Liver (tissue), 9 donors: Measurements from ENCODE around the gene RRAS2. TPM values are rescaled to one million over a fixed set of nuclear protein-coding genes. Genes with fewer than 3 reads are reported as not detected.

ENCODE experiments used
- DNase-seq: peaks from one replicate; pipeline ENCODE4 v3.0.0-alpha.2; 2017; ENCODE audit warnings: low spot score
- H3K27ac ChIP-seq, 2 donors: one replicate each; pipeline ENCODE4 v1.7.0; 2013; ENCODE audit warnings: inconsistent platforms in 2 of 2, low read length in 2 of 2, control low read depth in 1 of 2, low read depth in 1 of 2, mild to moderate bottlenecking in 1 of 2
- H3K27me3 ChIP-seq, 4 donors: one replicate each; pipeline versions ENCODE4 v1.6.1 to v1.7.0; 2013; ENCODE audit warnings: low read length in 3 of 4, inconsistent platforms in 1 of 4, mild to moderate bottlenecking in 1 of 4, moderate library complexity in 1 of 4; ENCODE audit not compliant: control insufficient read depth in 4 of 4, insufficient read depth in 4 of 4
- H3K36me3 ChIP-seq, 4 donors: one replicate each; pipeline versions ENCODE4 v1.6.1 to v1.7.0; 2013; ENCODE audit warnings: low read length in 3 of 4, mild to moderate bottlenecking in 3 of 4, low read depth in 1 of 4, moderate library complexity in 1 of 4; ENCODE audit not compliant: control insufficient read depth in 4 of 4, insufficient read depth in 3 of 4
- H3K4me1 ChIP-seq, 4 donors: one replicate each; pipeline versions ENCODE4 v1.6.1 to v1.7.0; 2013; ENCODE audit warnings: low read length in 3 of 4, mild to moderate bottlenecking in 3 of 4, moderate library complexity in 1 of 4; ENCODE audit not compliant: control insufficient read depth in 4 of 4, insufficient read depth in 4 of 4
- H3K4me3 ChIP-seq, 3 donors: one replicate each; pipeline versions ENCODE4 v1.6.1 to v1.7.0; 2013; ENCODE audit warnings: low read length in 3 of 3, control low read depth in 1 of 3, low read depth in 1 of 3, mild to moderate bottlenecking in 1 of 3
- H3K9ac ChIP-seq, 2 donors: one replicate each; pipeline ENCODE4 v1.7.0; 2013; ENCODE audit warnings: low read length in 2 of 2, mild to moderate bottlenecking in 2 of 2, moderate library complexity in 2 of 2, control low read depth in 1 of 2, low read depth in 1 of 2
- H3K9me3 ChIP-seq, 4 donors: one replicate each; pipeline versions ENCODE4 v1.6.1 to v1.7.0; 2013; ENCODE audit warnings: low read length in 3 of 4; ENCODE audit not compliant: control insufficient read depth in 4 of 4
- EGR1 ChIP-seq, 2 donors: IDR thresholded peaks; 2 replicates each; pipeline ENCODE4 v1.6.1; 2016 to 2018; ENCODE audit warnings: antibody characterized with exemption in 2 of 2, low read depth in 2 of 2
- FOXA2 ChIP-seq: IDR thresholded peaks from 2 replicates; pipeline ENCODE4 v1.6.1; 2016; ENCODE audit warnings: antibody characterized with exemption
- GABPA ChIP-seq, 2 donors: IDR thresholded peaks in 1 of 2; conservative IDR thresholded peaks in 1 of 2; 2 replicates each; pipeline ENCODE4 v1.6.1; 2016; ENCODE audit warnings: antibody characterized with exemption in 2 of 2, mild to moderate bottlenecking in 1 of 2, moderate library complexity in 1 of 2
- HNF4A ChIP-seq, 2 donors: conservative IDR thresholded peaks; 2 replicates each; pipeline ENCODE4 v1.6.1; 2016; ENCODE audit warnings: antibody characterized with exemption in 2 of 2, mild to moderate bottlenecking in 2 of 2
- HNF4G ChIP-seq: IDR thresholded peaks from 2 replicates; pipeline ENCODE4 v1.6.1; 2016; ENCODE audit warnings: antibody characterized with exemption
- JUND ChIP-seq, 2 donors: IDR thresholded peaks; 2 replicates each; pipeline ENCODE4 v1.6.1; 2016; ENCODE audit warnings: antibody characterized with exemption in 2 of 2
- NR2F2 ChIP-seq: IDR thresholded peaks from 2 replicates; pipeline ENCODE4 v1.6.1; 2016; ENCODE audit warnings: antibody characterized with exemption
- RAD21 ChIP-seq, 2 donors: IDR thresholded peaks; 2 replicates each; pipeline ENCODE4 v1.6.1; 2016; ENCODE audit warnings: antibody characterized with exemption in 2 of 2, mild to moderate bottlenecking in 2 of 2
- RXRA ChIP-seq, 2 donors: IDR thresholded peaks; 2 replicates each; pipeline ENCODE4 v1.6.1; 2017 to 2018; ENCODE audit warnings: antibody characterized with exemption in 2 of 2, mild to moderate bottlenecking in 1 of 2
- SP1 ChIP-seq: IDR thresholded peaks from 2 replicates; pipeline ENCODE4 v1.6.1; 2018; ENCODE audit warnings: antibody characterized with exemption, mild to moderate bottlenecking
- TAF1 ChIP-seq: conservative IDR thresholded peaks from 2 replicates; pipeline ENCODE4 v1.6.1; 2016; ENCODE audit warnings: antibody characterized with exemption, mild to moderate bottlenecking
- YY1 ChIP-seq: IDR thresholded peaks from 2 replicates; pipeline ENCODE4 v1.6.1; 2016; ENCODE audit warnings: antibody characterized with exemption, mild to moderate bottlenecking
- WGBS: extraction: QIAGEN DNeasy Blood & Tissue Kit; methylation state at CpG from one replicate; pipeline ENCODE4 v1.1.7; 2013; 5-methylcytosine and 5-hydroxymethylcytosine counted together
- polyA plus RNA-seq, 2 donors: library from polyadenylated mRNA; stranded (reverse) in 1 of 2; unstranded in 1 of 2; fragments of 200-250 nt in 1 of 2; fragments of >200 nt in 1 of 2; fragmentation: Nextera tagmentation in 1 of 2; extraction: Ambion mirVana in 1 of 2; gene quantifications; one replicate each; pipeline versions ENCODE4 v1.2.1 to v1.2.3, GENCODE V29; 2013 to 2015
- total RNA-seq, 2 donors: library from RNA; depleted of rRNA; stranded (reverse); fragments of >200 nt; gene quantifications; one replicate each; pipeline ENCODE4 v1.2.3, GENCODE V29; 2014
- TF ChIP-seq, protein P1 (sequence below): IDR thresholded peaks from 2 replicates; pipeline ENCODE4 v1.6.1; 2016; ENCODE audit warnings: antibody characterized with exemption
- TF ChIP-seq, protein P2 (sequence below): IDR thresholded peaks from 2 replicates; pipeline ENCODE4 v1.6.1; 2016; ENCODE audit warnings: antibody characterized with exemption
- TF ChIP-seq, protein P3 (sequence below): IDR thresholded peaks from 2 replicates; pipeline ENCODE4 v1.6.1; 2016; ENCODE audit warnings: antibody characterized with exemption, mild to moderate bottlenecking
- TF ChIP-seq, protein P4 (sequence below): fragments of 150-350 bp; IDR thresholded peaks from 2 replicates; pipeline ENCODE4 v1.5.1; 2017; ENCODE audit warnings: improper control_type of control experiment, low read depth, low read length; ENCODE audit not compliant: missing input control
- donor health status: healthy.
- donor health status: healthy.
- donor health status: healthy.
- donor health status: healthy.
- donor health status: healthy.

RRAS2 gene
- total and polyA plus RNA-seq, 4 donors = 11.2 to 23.8 (median 17.5) TPM

DNA sequence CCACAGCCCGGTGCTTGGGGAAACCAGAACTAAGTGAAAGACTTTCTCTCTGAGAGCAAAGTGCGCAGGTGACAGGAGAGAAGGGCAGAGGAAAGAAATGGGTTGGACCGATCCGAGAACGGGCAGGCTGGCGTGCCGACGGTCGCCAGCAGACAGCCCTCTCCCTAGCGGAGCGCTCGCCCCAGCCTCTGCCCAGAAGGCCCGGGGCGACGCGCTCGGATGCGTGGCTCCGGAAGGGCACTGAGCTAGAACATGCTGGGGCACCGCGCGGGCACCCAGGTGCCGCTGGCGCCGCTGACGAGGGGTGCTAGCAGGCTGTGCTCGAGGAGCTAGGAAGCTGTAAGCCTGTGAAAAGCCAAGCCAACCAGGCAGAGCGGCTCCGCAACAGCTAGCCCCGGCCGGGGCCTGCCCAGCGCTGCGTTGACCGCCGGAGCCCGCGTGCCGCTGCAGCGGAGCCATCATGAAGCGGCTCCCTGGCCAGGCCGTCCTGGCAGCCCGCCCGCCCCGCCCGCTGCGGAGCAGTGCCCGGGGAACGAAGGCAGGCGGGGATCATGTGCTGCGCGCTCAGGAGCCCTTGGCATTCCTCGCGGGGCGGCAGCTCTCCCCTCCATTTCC, 22.1 kb upstream of the RRAS2 start:
- Histone ChIP-seq H3K36me3 (no peaks in the 10 kb centered on the region), H3K27ac (peak overlapping the region; percentile 74 to 90), H3K9ac (peak overlapping the region; percentile 41 to 42), H3K27me3 (no peaks in the 10 kb centered on the region), H3K4me3 (peak overlapping the region; percentile 7 to 56 (median 35)), H3K4me1 (peaks cover 0 to 12% (median 5%) of the 10 kb centered on the region in 4 donors), H3K9me3 (no peaks in the 10 kb centered on the region)
- DNase-seq = peak; percentile 44
- peak; percentile 76 to 84 for TF ChIP-seq HNF4A (conservative IDR thresholded peaks at IDR 0.05)
- TF ChIP-seq, protein P1, sequence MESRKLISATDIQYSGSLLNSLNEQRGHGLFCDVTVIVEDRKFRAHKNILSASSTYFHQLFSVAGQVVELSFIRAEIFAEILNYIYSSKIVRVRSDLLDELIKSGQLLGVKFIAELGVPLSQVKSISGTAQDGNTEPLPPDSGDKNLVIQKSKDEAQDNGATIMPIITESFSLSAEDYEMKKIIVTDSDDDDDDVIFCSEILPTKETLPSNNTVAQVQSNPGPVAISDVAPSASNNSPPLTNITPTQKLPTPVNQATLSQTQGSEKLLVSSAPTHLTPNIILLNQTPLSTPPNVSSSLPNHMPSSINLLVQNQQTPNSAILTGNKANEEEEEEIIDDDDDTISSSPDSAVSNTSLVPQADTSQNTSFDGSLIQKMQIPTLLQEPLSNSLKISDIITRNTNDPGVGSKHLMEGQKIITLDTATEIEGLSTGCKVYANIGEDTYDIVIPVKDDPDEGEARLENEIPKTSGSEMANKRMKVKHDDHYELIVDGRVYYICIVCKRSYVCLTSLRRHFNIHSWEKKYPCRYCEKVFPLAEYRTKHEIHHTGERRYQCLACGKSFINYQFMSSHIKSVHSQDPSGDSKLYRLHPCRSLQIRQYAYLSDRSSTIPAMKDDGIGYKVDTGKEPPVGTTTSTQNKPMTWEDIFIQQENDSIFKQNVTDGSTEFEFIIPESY = no peak
- TF ChIP-seq YY1 = peak; percentile 80
- TF ChIP-seq, protein P2, sequence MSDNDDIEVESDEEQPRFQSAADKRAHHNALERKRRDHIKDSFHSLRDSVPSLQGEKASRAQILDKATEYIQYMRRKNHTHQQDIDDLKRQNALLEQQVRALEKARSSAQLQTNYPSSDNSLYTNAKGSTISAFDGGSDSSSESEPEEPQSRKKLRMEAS = peak; percentile 2
- peak; percentile 73 for TF ChIP-seq TAF1
- TF ChIP-seq SP1 = peak; percentile 67
- TF ChIP-seq RXRA (IDR thresholded peaks at IDR 0.05) = no peak
- TF ChIP-seq, protein P3, sequence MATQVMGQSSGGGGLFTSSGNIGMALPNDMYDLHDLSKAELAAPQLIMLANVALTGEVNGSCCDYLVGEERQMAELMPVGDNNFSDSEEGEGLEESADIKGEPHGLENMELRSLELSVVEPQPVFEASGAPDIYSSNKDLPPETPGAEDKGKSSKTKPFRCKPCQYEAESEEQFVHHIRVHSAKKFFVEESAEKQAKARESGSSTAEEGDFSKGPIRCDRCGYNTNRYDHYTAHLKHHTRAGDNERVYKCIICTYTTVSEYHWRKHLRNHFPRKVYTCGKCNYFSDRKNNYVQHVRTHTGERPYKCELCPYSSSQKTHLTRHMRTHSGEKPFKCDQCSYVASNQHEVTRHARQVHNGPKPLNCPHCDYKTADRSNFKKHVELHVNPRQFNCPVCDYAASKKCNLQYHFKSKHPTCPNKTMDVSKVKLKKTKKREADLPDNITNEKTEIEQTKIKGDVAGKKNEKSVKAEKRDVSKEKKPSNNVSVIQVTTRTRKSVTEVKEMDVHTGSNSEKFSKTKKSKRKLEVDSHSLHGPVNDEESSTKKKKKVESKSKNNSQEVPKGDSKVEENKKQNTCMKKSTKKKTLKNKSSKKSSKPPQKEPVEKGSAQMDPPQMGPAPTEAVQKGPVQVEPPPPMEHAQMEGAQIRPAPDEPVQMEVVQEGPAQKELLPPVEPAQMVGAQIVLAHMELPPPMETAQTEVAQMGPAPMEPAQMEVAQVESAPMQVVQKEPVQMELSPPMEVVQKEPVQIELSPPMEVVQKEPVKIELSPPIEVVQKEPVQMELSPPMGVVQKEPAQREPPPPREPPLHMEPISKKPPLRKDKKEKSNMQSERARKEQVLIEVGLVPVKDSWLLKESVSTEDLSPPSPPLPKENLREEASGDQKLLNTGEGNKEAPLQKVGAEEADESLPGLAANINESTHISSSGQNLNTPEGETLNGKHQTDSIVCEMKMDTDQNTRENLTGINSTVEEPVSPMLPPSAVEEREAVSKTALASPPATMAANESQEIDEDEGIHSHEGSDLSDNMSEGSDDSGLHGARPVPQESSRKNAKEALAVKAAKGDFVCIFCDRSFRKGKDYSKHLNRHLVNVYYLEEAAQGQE = peak; percentile 22
- WGBS = under 1% methylated on average over 54 of the region's 54 CpGs

DNA sequence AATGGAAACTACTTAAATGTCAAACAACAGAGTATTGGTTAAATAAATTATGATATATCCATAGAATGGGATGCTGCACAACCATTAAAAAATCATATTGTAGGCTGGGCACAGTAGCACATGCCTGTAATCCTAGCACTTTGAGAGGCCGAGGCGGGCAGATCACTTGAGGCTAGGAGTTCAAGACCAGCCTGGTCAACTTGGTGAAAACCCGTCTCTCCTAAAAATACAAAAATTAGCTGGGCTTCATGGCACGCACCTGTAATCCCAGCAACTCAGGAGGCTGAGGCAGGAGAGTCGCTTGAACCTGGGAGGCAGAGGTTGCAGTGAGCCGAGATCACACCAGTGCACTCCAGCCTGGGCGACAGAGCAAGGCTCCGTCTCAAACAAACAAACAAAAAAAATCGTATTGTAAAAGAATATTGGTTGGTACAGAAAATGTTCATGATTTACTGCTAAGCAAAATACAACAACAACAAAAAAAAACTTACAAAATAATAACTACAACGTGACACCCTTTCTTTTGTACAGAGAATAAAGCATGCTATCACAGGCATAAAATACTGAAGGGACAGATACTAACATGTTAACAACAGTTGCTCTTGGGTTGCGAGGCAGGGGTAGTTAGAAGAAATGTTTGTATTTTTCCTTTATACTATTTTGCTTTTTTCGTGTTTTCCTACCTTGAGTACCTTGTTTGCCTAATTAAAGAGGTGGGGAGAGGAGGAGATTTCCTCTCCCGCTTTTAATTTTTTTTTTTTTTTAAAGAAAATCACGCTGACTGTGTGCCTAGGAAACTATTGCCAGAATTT, 21.3 kb upstream of the RRAS2 start:
- 49% methylated on average over 14 of the region's 14 CpGs for WGBS
- no peak for DNase-seq
- Histone ChIP-seq H3K4me1 (peaks cover 0 to 12% (median 5%) of the 10 kb centered on the region in 4 donors), H3K9ac (peak overlapping the region; percentile 0 to 42), H3K36me3 (no peaks in the 10 kb centered on the region), H3K27me3 (no peaks in the 10 kb centered on the region), H3K9me3 (no peaks in the 10 kb centered on the region), H3K27ac (peak overlapping the region; percentile 74 to 90), H3K4me3 (peak overlapping the region in 2 of 3 donors; percentile 7 to 56)
- TF ChIP-seq GABPA (IDR thresholded peaks at IDR 0.05 in 1 of 2, conservative IDR thresholded peaks at IDR 0.05 in 1 of 2) (no peak), EGR1 (IDR thresholded peaks at IDR 0.05; ENCODE audit: low read depth in 2 of 2) (no peak), TAF1 (no peak), HNF4A (conservative IDR thresholded peaks at IDR 0.05) (no peak), SP1 (no peak), JUND (IDR thresholded peaks at IDR 0.05) (no peak), NR2F2 (no peak), HNF4G (no peak), RAD21 (IDR thresholded peaks at IDR 0.05) (no peak), FOXA2 (no peak), RXRA (IDR thresholded peaks at IDR 0.05) (no peak)
- TF ChIP-seq, protein P4, sequence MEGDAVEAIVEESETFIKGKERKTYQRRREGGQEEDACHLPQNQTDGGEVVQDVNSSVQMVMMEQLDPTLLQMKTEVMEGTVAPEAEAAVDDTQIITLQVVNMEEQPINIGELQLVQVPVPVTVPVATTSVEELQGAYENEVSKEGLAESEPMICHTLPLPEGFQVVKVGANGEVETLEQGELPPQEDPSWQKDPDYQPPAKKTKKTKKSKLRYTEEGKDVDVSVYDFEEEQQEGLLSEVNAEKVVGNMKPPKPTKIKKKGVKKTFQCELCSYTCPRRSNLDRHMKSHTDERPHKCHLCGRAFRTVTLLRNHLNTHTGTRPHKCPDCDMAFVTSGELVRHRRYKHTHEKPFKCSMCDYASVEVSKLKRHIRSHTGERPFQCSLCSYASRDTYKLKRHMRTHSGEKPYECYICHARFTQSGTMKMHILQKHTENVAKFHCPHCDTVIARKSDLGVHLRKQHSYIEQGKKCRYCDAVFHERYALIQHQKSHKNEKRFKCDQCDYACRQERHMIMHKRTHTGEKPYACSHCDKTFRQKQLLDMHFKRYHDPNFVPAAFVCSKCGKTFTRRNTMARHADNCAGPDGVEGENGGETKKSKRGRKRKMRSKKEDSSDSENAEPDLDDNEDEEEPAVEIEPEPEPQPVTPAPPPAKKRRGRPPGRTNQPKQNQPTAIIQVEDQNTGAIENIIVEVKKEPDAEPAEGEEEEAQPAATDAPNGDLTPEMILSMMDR = no peak
- TF ChIP-seq, protein P2 = no peak
- TF ChIP-seq, protein P3 = no peak
